Stimulated activated CD8-positive, alpha-beta memory T cell treated with anti-CD3 and anti-CD28 coated beads, Interleukin-15, amount 100 ng/mL, for 48 hours (primary cell): ENCODE results near the gene PDE5A.
"Not testable (repeated sequence)": the region's sequence is repeated elsewhere in the genome, so short reads cannot be mapped to it uniquely, and the experiment has no call there.

Experiments
- DNase-seq, 2 donors: peaks; one replicate each; pipeline ENCODE4 v3.0.0-alpha.2; 2020; ENCODE audit warnings: low read depth in 2 of 2

PDE5A gene

GRCh38 chr4:119646347-119647071, 17.9 kb upstream of the PDE5A start:
- DNase-seq, result no peak

GRCh38 chr4:119643306-119644042, 14.9 kb upstream of the PDE5A start:
- DNase-seq, result no peak

- no peak for DNase-seq
These were observed 13.2 kb upstream of the PDE5A start for GRCh38 chr4:119641765-119642164.

GRCh38 chr4:119638359-119638758, 9.8 kb upstream of the PDE5A start:
- DNase-seq, result no peak

GRCh38 chr4:119636851-119637250, 8.2 kb upstream of the PDE5A start:
- not testable (repeated sequence) for DNase-seq

GRCh38 chr4:119632216-119632615, 3.6 kb upstream of the PDE5A start:
- no peak for DNase-seq

GRCh38 chr4:119629142-119629471, 503 bp upstream of the PDE5A start:
- DNase-seq, result no peak

- peak; percentile 36 to 44 for DNase-seq
These were observed 1.0 kb downstream of the PDE5A start for GRCh38 chr4:119627267-119628255.

GRCh38 chr4:119626943-119627266, 1.7 kb downstream of the PDE5A start:
- no peak for DNase-seq

GRCh38 chr4:119626420-119626819, 2.2 kb downstream of the PDE5A start:
- DNase-seq, result no peak

GRCh38 chr4:119625761-119626160, 2.8 kb downstream of the PDE5A start:
- no peak for DNase-seq

GRCh38 chr4:119624356-119624755, 4.2 kb downstream of the PDE5A start:
- DNase-seq, result no peak

- DNase-seq, result no peak
These were observed 5.6 kb downstream of the PDE5A start for GRCh38 chr4:119623025-119623424.

GRCh38 chr4:119615068-119615719, 13.4 kb downstream of the PDE5A start:
- DNase-seq, result no peak

GRCh38 chr4:119604266-119604665, 24.3 kb downstream of the PDE5A start:
- DNase-seq, result no peak

- no peak for DNase-seq
These were observed 26.2 kb downstream of the PDE5A start for GRCh38 chr4:119602366-119602765.

GRCh38 chr4:119598521-119598920, 30.1 kb downstream of the PDE5A start:
- DNase-seq, result no peak

GRCh38 chr4:119597377-119597776, 31.2 kb downstream of the PDE5A start:
- DNase-seq, result no peak

GRCh38 chr4:119593698-119594097, 34.9 kb downstream of the PDE5A start:
- no peak for DNase-seq

GRCh38 chr4:119592830-119593229, 35.8 kb downstream of the PDE5A start:
- no peak for DNase-seq

GRCh38 chr4:119589165-119589564, 39.4 kb downstream of the PDE5A start:
- no peak for DNase-seq

- DNase-seq, result no peak
These were observed 40.8 kb downstream of the PDE5A start for GRCh38 chr4:119587796-119588195.
